ENCODE measurements around the gene MAP3K7.
"Not testable (repeated sequence)": the region's sequence is repeated elsewhere in the genome, so short reads cannot be mapped to it uniquely, and the experiment has no call there.

Gene MAP3K7

GRCh38 chr6:90569223-90569622 is 17.6 kb downstream of the MAP3K7 start:
- in situ Hi-C loops (cut with HindIII; ENCODE audit: low sequenced_read_pairs), result no loop called here
- TF ChIP-seq, protein P1, sequence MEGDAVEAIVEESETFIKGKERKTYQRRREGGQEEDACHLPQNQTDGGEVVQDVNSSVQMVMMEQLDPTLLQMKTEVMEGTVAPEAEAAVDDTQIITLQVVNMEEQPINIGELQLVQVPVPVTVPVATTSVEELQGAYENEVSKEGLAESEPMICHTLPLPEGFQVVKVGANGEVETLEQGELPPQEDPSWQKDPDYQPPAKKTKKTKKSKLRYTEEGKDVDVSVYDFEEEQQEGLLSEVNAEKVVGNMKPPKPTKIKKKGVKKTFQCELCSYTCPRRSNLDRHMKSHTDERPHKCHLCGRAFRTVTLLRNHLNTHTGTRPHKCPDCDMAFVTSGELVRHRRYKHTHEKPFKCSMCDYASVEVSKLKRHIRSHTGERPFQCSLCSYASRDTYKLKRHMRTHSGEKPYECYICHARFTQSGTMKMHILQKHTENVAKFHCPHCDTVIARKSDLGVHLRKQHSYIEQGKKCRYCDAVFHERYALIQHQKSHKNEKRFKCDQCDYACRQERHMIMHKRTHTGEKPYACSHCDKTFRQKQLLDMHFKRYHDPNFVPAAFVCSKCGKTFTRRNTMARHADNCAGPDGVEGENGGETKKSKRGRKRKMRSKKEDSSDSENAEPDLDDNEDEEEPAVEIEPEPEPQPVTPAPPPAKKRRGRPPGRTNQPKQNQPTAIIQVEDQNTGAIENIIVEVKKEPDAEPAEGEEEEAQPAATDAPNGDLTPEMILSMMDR (IDR thresholded peaks at IDR 0.05; ENCODE audit: low read depth, low read length), result no peak
- DNase-seq (ENCODE audit: low read depth, low spot score), result no peak
- no peak overlapping the region for H3K4me3 ChIP-seq (ENCODE audit: low read depth, low read length)

GRCh38 chr6:90567682-90568081 is 19.2 kb downstream of the MAP3K7 start:
- DNase-seq (ENCODE audit: low read depth, low spot score); in situ Hi-C loops (cut with HindIII; ENCODE audit: low sequenced_read_pairs); H3K4me3 ChIP-seq (ENCODE audit: low read depth, low read length): not testable (repeated sequence)

- H3K4me3 ChIP-seq (ENCODE audit: low read depth, low read length); DNase-seq (ENCODE audit: low read depth, low spot score); in situ Hi-C loops (cut with HindIII; ENCODE audit: low sequenced_read_pairs): not testable (repeated sequence)
These were observed 24.5 kb downstream of the MAP3K7 start for GRCh38 chr6:90562341-90562740.

- DNase-seq (ENCODE audit: low read depth, low spot score), result no peak
- in situ Hi-C loops (cut with HindIII; ENCODE audit: low sequenced_read_pairs), result no loop called here
- TF ChIP-seq, protein P1 (IDR thresholded peaks at IDR 0.05; ENCODE audit: low read depth, low read length), result no peak
These were observed 26.9 kb downstream of the MAP3K7 start for GRCh38 chr6:90559931-90560330.

DNA sequence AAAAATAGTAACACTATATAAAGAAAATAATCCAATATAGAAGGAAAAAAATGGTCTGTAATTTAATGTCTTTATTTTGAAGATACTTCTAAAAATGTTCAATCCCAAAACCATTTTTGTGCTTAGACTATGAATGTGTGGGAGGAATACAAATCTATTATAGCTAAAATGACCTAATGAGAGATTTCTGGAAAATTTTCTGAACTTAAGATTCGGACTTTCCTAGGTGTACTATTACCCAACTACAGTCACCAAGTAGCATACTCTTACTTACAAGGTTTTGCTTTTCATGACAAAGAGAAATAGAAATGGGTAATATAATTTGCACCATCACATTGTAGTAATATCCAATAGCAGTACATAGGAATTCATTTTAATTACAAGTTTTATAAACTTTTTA is 29.9 kb downstream of the MAP3K7 start:
- in situ Hi-C loops (cut with HindIII; ENCODE audit: low sequenced_read_pairs), result no loop called here
- H3K4me3 ChIP-seq (ENCODE audit: low read depth, low read length), result no peak overlapping the region
- DNase-seq (ENCODE audit: low read depth, low spot score), result no peak
- TF ChIP-seq, protein P1 (IDR thresholded peaks at IDR 0.05; ENCODE audit: low read depth, low read length), result no peak

More at GRCh38 chr6:90559931-90560330, 26.9 kb downstream of the MAP3K7 start:
- no peak overlapping the region for H3K4me3 ChIP-seq (ENCODE audit: low read depth, low read length)

GRCh38 chr6:90547991-90548390 is 38.9 kb downstream of the MAP3K7 start:
- in situ Hi-C loops (cut with HindIII; ENCODE audit: low sequenced_read_pairs), result no loop called here
- TF ChIP-seq, protein P1 (IDR thresholded peaks at IDR 0.05; ENCODE audit: low read depth, low read length), result no peak
- no peak overlapping the region for H3K4me3 ChIP-seq (ENCODE audit: low read depth, low read length)
- no peak for DNase-seq (ENCODE audit: low read depth, low spot score)

GRCh38 chr6:90547079-90547478 is 39.8 kb downstream of the MAP3K7 start:
- in situ Hi-C loops (cut with HindIII; ENCODE audit: low sequenced_read_pairs), result no loop called here
- TF ChIP-seq, protein P1 (IDR thresholded peaks at IDR 0.05; ENCODE audit: low read depth, low read length), result no peak
- DNase-seq (ENCODE audit: low read depth, low spot score), result no peak
- no peak overlapping the region for H3K4me3 ChIP-seq (ENCODE audit: low read depth, low read length)

DNA sequence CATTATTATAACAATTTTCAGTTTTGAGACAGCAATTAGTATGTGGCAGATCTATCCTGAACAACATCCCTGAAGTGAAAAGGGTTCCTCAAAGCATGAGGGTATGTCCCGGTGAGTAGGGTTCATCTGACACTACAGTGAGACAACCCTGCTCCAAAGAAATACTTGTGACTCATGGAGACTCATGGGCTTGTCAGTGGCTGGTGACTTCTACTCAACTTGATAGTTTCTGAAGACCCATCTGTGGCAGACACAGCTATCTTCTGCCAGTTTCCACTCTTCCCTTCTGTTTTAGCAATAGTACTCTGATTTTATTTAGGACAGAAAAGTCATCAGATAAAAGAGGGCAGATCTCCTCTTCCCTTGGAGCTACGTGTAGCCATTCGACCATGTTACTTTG is 41.4 kb downstream of the MAP3K7 start:
- in situ Hi-C loops (cut with HindIII; ENCODE audit: low sequenced_read_pairs), result no loop called here
- DNase-seq (ENCODE audit: low read depth, low spot score), result no peak
- TF ChIP-seq, protein P1 (IDR thresholded peaks at IDR 0.05; ENCODE audit: low read depth, low read length), result no peak
- no peak overlapping the region for H3K4me3 ChIP-seq (ENCODE audit: low read depth, low read length)
